Measurements from ENCODE around the gene LCE1F. TPM values are rescaled to one million over a fixed set of nuclear protein-coding genes. Genes with fewer than 3 reads are reported as not detected.

Gene LCE1F
- total RNA-seq, 1 donor, result not detected

GRCh38 chr1:152753586-152753985 is 21.4 kb upstream of the LCE1F start:
- H2AFZ ChIP-seq (ENCODE audit: low read length), result no peak overlapping the region
- H3K36me3 ChIP-seq (ENCODE audit: insufficient read depth, low read length), result no peaks in the 10 kb centered on the region
- H3K79me2 ChIP-seq (ENCODE audit: insufficient read depth, low read length), result no peaks in the 10 kb centered on the region
- no peaks in the 10 kb centered on the region for H3K27me3 ChIP-seq (ENCODE audit: insufficient read depth, low read length)
- TF ChIP-seq CTCF (IDR thresholded peaks at IDR 0.05; ENCODE audit: extremely low read depth, low read depth, low read length), result no peak
- no peak overlapping the region for H3K4me3 ChIP-seq (ENCODE audit: insufficient read depth, low read length)
- H3K4me2 ChIP-seq (ENCODE audit: insufficient read depth, low read length), result no peak overlapping the region
- no peaks in the 10 kb centered on the region for H4K20me1 ChIP-seq (ENCODE audit: insufficient read depth, low read length)
- no peaks in the 10 kb centered on the region for H3K4me1 ChIP-seq (ENCODE audit: insufficient read depth, low read length)
- no peak for DNase-seq (ENCODE audit: insufficient read length, low spot score, missing footprints)
- H3K9me3 ChIP-seq (ENCODE audit: low read depth, low read length), result no peaks in the 10 kb centered on the region
- no peak overlapping the region for H3K27ac ChIP-seq (ENCODE audit: low read depth, low read length)

GRCh38 chr1:152756872-152757271 is 18.1 kb upstream of the LCE1F start:
- Histone ChIP-seq H3K36me3 (ENCODE audit: insufficient read depth, low read length) (no peaks in the 10 kb centered on the region), H3K4me1 (ENCODE audit: insufficient read depth, low read length) (no peaks in the 10 kb centered on the region), H3K9me3 (ENCODE audit: low read depth, low read length) (no peaks in the 10 kb centered on the region), H3K4me3 (ENCODE audit: insufficient read depth, low read length) (no peak overlapping the region), H2AFZ (ENCODE audit: low read length) (no peak overlapping the region), H3K27ac (ENCODE audit: low read depth, low read length) (no peak overlapping the region), H3K4me2 (ENCODE audit: insufficient read depth, low read length) (no peak overlapping the region), H3K27me3 (ENCODE audit: insufficient read depth, low read length) (no peaks in the 10 kb centered on the region), H3K79me2 (ENCODE audit: insufficient read depth, low read length) (no peaks in the 10 kb centered on the region), H4K20me1 (ENCODE audit: insufficient read depth, low read length) (no peaks in the 10 kb centered on the region)
- peak; percentile 78 for DNase-seq (ENCODE audit: insufficient read length, low spot score, missing footprints)
- no peak for TF ChIP-seq CTCF (IDR thresholded peaks at IDR 0.05; ENCODE audit: extremely low read depth, low read depth, low read length)

GRCh38 chr1:152757747-152758146 is 17.2 kb upstream of the LCE1F start, which contains the start of gene KPRP:
KPRP (plus strand) TSS chr1:152758025; CDS start chr1:152759589, 1,564 bp downstream.
- no peak within 1 kb of the TSS for H2AFZ ChIP-seq (ENCODE audit: low read length)
- no peak for DNase-seq (ENCODE audit: insufficient read length, low spot score, missing footprints)

GRCh38 chr1:152758636-152759035 is 16.3 kb upstream of the LCE1F start:
- Histone ChIP-seq H3K36me3 (ENCODE audit: insufficient read depth, low read length) (no peaks in the 10 kb centered on the region), H3K27ac (ENCODE audit: low read depth, low read length) (no peak overlapping the region), H2AFZ (ENCODE audit: low read length) (no peak overlapping the region), H3K79me2 (ENCODE audit: insufficient read depth, low read length) (no peaks in the 10 kb centered on the region), H3K27me3 (ENCODE audit: insufficient read depth, low read length) (no peaks in the 10 kb centered on the region), H4K20me1 (ENCODE audit: insufficient read depth, low read length) (no peaks in the 10 kb centered on the region), H3K4me2 (ENCODE audit: insufficient read depth, low read length) (no peak overlapping the region), H3K4me3 (ENCODE audit: insufficient read depth, low read length) (no peak overlapping the region), H3K4me1 (ENCODE audit: insufficient read depth, low read length) (no peaks in the 10 kb centered on the region), H3K9me3 (ENCODE audit: low read depth, low read length) (no peaks in the 10 kb centered on the region)
- no peak for DNase-seq (ENCODE audit: insufficient read length, low spot score, missing footprints)
- no peak for TF ChIP-seq CTCF (IDR thresholded peaks at IDR 0.05; ENCODE audit: extremely low read depth, low read depth, low read length)

More at GRCh38 chr1:152757747-152758146, 17.2 kb upstream of the LCE1F start, which contains the start of gene KPRP:
- no peaks in the 10 kb centered on the region for H4K20me1 ChIP-seq (ENCODE audit: insufficient read depth, low read length)
- no peak for TF ChIP-seq CTCF (IDR thresholded peaks at IDR 0.05; ENCODE audit: extremely low read depth, low read depth, low read length)
- no peaks in the 10 kb centered on the region for H3K27me3 ChIP-seq (ENCODE audit: insufficient read depth, low read length)
- no peaks in the 10 kb centered on the region for H3K79me2 ChIP-seq (ENCODE audit: insufficient read depth, low read length)
- H3K4me3 ChIP-seq (ENCODE audit: insufficient read depth, low read length), result no peak within 1 kb of the TSS
- no peak within 1 kb of the TSS for H3K27ac ChIP-seq (ENCODE audit: low read depth, low read length)
- no peaks in the 10 kb centered on the region for H3K4me1 ChIP-seq (ENCODE audit: insufficient read depth, low read length)
- H3K9me3 ChIP-seq (ENCODE audit: low read depth, low read length), result no peaks in the 10 kb centered on the region
- H3K4me2 ChIP-seq (ENCODE audit: insufficient read depth, low read length), result no peak within 1 kb of the TSS
- H3K36me3 ChIP-seq (ENCODE audit: insufficient read depth, low read length), result no peaks in the 10 kb centered on the region
